Tibial nerve (tissue), 4 donors: ENCODE data around the gene ZFX. TPM values are rescaled to one million over a fixed set of nuclear protein-coding genes. Genes with fewer than 3 reads are reported as not detected.

Source experiments
- DNase-seq, 2 donors: peaks; one replicate each; pipeline ENCODE4 v3.0.0-alpha.2; 2019; ENCODE audit warnings: low spot score in 2 of 2
- H3K27ac ChIP-seq, 4 donors: fragments of 200-600 bp; sonication (generic) in 3 of 4; one replicate each; pipeline ENCODE4 v1.5.1; 2017 to 2019; ENCODE audit warnings: mild to moderate bottlenecking in 1 of 4
- H3K27me3 ChIP-seq, 2 donors: fragments of 200-600 bp; sonication (generic) in 1 of 2; one replicate each; pipeline versions ENCODE4 v1.5.1 to v1.6.0; 2017 to 2019
- H3K36me3 ChIP-seq, 3 donors: fragments of 200-600 bp; sonication (generic); one replicate each; pipeline ENCODE4 v1.5.1; 2018 to 2019
- H3K4me1 ChIP-seq, 4 donors: fragments of 200-600 bp; sonication (generic) in 3 of 4; one replicate each; pipeline ENCODE4 v1.5.1; 2017 to 2019
- H3K4me3 ChIP-seq, 4 donors: fragments of 200-600 bp; sonication (generic) in 3 of 4; one replicate each; pipeline ENCODE4 v1.5.1; 2017 to 2019; ENCODE audit warnings: mild to moderate bottlenecking in 1 of 4, moderate library complexity in 1 of 4
- H3K9me3 ChIP-seq, 4 donors: fragments of 200-600 bp; sonication (generic) in 3 of 4; one replicate each; pipeline ENCODE4 v1.5.1; 2017 to 2019
- EP300 ChIP-seq, 2 donors: sonication (generic); formaldehyde crosslinking; IDR thresholded peaks; one replicate each; pipeline ENCODE4 v1.6.1; 2017; ENCODE audit warnings: antibody characterized with exemption in 2 of 2, mild to moderate bottlenecking in 1 of 2
- POLR2A ChIP-seq, 2 donors: fragments of 450-650 bp; IDR thresholded peaks; one replicate each; pipeline ENCODE4 v1.6.1; 2017; ENCODE audit warnings: antibody characterized with exemption in 2 of 2, mild to moderate bottlenecking in 2 of 2, moderate library complexity in 2 of 2
- WGBS, 2 donors: methylation state at CpG; one replicate each; pipeline ENCODE4 v1.1.5; 2018; 5-methylcytosine and 5-hydroxymethylcytosine counted together
- total RNA-seq, 4 donors: library from RNA; depleted of rRNA; stranded (reverse); fragments of >200 nt; gene quantifications; one replicate each; pipeline ENCODE4 v1.1.0, GENCODE V29; 2016
- TF ChIP-seq, protein P1 (sequence below), 5 experiments: fragments of 200-600 bp in 3 of 5; fragments of 450-650 bp in 2 of 5; sonication (generic) in 3 of 5; IDR thresholded peaks; one replicate each; pipeline ENCODE4 v1.5.1; 2016 to 2019; ENCODE audit warnings: antibody characterized with exemption in 5 of 5, mild to moderate bottlenecking in 3 of 5, moderate library complexity in 2 of 5

ZFX gene
- total RNA-seq, 4 donors from 2014 or later: 30.4 to 136 (median 33.3) TPM

DNA sequence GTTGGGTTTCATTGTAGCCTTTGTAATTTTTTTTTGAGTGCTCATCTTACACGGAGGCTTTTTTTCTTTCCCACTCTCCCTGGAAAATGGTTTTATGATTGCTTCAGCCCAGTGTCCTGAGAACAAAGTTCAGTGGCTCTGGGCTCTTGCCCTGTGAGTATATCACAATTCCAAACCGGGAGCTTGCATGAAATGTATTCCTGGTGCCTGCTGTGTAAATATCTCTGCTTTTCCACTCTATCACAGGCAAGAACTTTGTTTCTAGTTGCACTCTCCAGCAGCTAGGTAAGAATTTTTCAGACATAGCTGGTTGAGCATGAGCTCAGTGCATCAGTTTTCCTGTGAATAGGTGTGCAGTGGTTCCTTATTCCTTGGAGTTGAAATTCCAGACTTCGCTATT, 103.5 kb downstream of the ZFX start:
- Histone ChIP-seq H3K4me1 (no peaks in the 10 kb centered on the region), H3K9me3 (no peaks in the 10 kb centered on the region), H3K27ac (no peak overlapping the region), H3K4me3 (no peak overlapping the region), H3K36me3 (no peaks in the 10 kb centered on the region), H3K27me3 (peaks cover 0 to 31% of the 10 kb centered on the region in 2 donors)
- no peak for DNase-seq
- TF ChIP-seq EP300 (IDR thresholded peaks at IDR 0.05) (no peak), POLR2A (IDR thresholded peaks at IDR 0.05) (no peak)
- TF ChIP-seq, protein P1, sequence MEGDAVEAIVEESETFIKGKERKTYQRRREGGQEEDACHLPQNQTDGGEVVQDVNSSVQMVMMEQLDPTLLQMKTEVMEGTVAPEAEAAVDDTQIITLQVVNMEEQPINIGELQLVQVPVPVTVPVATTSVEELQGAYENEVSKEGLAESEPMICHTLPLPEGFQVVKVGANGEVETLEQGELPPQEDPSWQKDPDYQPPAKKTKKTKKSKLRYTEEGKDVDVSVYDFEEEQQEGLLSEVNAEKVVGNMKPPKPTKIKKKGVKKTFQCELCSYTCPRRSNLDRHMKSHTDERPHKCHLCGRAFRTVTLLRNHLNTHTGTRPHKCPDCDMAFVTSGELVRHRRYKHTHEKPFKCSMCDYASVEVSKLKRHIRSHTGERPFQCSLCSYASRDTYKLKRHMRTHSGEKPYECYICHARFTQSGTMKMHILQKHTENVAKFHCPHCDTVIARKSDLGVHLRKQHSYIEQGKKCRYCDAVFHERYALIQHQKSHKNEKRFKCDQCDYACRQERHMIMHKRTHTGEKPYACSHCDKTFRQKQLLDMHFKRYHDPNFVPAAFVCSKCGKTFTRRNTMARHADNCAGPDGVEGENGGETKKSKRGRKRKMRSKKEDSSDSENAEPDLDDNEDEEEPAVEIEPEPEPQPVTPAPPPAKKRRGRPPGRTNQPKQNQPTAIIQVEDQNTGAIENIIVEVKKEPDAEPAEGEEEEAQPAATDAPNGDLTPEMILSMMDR (IDR thresholded peaks at IDR 0.05): no peak
- WGBS, 2 donors: 61% methylated on average over 2 to 3 of the region's 3 CpGs

DNA sequence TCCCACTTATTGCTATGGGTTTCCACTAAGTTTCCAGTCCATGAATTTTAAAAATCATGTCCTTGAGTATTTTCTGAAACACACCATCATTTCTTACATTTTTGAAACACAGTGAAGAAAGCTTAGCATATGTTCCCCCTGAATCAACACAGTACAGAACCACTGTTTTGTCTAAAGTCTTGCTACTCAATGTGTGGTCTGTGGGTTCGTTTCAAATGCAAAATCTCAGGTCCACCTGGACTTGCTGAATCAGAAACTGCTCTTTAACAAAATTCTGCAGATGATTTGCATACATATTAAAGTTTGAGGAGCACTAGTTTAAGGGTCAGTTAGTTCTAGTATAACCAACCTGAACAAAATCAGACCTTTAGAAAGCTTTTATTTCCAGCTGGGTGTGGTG, 103.9 kb downstream of the ZFX start:
- peaks cover 0 to 31% of the 10 kb centered on the region in 2 donors for H3K27me3 ChIP-seq
- WGBS, 2 donors: 50 to 80% methylated on average over 1 of the region's 1 CpG
- H3K27ac ChIP-seq: no peak overlapping the region
- H3K9me3 ChIP-seq: no peaks in the 10 kb centered on the region
- TF ChIP-seq EP300 (IDR thresholded peaks at IDR 0.05) (no peak), POLR2A (IDR thresholded peaks at IDR 0.05) (no peak)
- TF ChIP-seq, protein P1 (IDR thresholded peaks at IDR 0.05): no peak
- H3K4me3 ChIP-seq: no peak overlapping the region
- H3K36me3 ChIP-seq: no peaks in the 10 kb centered on the region
- H3K4me1 ChIP-seq: no peaks in the 10 kb centered on the region
- no peak for DNase-seq

DNA sequence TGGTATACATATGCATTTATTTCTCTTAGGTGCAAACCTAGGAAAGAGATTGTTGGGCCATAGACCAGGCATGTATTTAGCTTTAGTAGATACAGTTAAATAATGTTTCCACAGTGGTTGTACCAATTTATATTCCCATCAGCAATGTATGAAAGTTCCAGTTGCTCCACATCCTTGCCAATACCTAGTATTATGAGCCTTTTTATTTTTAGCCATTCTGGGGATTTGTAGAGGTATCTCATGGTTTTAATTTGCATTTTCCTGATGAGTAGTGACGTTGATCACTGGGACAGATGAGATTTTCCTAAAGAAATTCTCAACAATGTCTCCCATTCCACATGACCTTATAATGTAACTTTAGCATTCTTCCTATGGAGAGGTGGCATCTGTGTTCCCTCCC, 107.5 kb downstream of the ZFX start:
- no peak overlapping the region for H3K27ac ChIP-seq
- H3K4me1 ChIP-seq: no peaks in the 10 kb centered on the region
- peaks cover 0 to 13% of the 10 kb centered on the region in 2 donors for H3K27me3 ChIP-seq
- no peak for DNase-seq
- 30 to 77% methylated on average over 1 of the region's 1 CpG for WGBS, 2 donors
- no peak overlapping the region for H3K4me3 ChIP-seq
- no peaks in the 10 kb centered on the region for H3K36me3 ChIP-seq
- TF ChIP-seq EP300 (IDR thresholded peaks at IDR 0.05) (no peak), POLR2A (IDR thresholded peaks at IDR 0.05) (no peak)
- TF ChIP-seq, protein P1 (IDR thresholded peaks at IDR 0.05): no peak
- H3K9me3 ChIP-seq: no peaks in the 10 kb centered on the region

DNA sequence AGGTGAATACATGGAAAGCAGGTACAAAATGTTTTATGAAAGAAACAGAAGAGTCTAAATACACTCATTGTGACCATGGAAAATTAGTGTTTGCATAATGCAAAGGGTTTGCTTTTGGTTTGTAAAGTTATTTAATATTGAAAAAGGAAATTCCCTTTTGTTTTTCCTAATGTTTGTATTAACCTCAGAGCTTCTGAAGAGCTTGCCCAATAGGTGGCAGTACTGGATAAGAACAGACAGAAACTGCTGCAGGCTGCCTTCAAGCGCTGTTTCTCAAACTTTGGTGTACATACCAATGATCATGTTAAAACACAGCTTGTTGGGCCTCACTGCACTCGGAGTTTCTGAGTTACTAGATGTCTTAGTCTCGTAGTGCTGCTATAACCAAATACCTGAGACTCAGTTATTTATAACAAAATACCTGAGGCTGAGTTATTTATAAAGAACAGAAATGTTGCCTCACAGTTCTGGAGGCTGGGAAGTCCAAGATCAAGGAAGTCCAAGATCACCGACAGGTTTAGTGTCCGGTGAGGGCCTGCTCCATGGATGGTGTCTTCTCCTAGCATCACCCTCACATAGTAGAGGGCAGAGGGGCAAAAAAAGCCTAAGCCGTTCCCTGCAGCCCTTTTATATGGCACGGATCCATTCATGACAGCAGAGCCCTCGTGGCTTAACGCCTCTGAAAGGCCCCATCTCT, 110.2 kb downstream of the ZFX start:
- DNase-seq: peak in 1 of 2 donors; percentile 50
- no peaks in the 10 kb centered on the region for H3K4me1 ChIP-seq
- no peak overlapping the region for H3K4me3 ChIP-seq
- H3K27me3 ChIP-seq: peaks cover 0 to under 1% of the 10 kb centered on the region in 2 donors
- WGBS, 2 donors: 64 to 74% methylated on average over 9 of the region's 9 CpGs
- H3K9me3 ChIP-seq: no peaks in the 10 kb centered on the region
- H3K36me3 ChIP-seq: no peaks in the 10 kb centered on the region
- TF ChIP-seq, protein P1 (IDR thresholded peaks at IDR 0.05): peak; percentile 27 to 39 (median 33)
- TF ChIP-seq EP300 (IDR thresholded peaks at IDR 0.05): no peak
- no peak overlapping the region for H3K27ac ChIP-seq

DNA sequence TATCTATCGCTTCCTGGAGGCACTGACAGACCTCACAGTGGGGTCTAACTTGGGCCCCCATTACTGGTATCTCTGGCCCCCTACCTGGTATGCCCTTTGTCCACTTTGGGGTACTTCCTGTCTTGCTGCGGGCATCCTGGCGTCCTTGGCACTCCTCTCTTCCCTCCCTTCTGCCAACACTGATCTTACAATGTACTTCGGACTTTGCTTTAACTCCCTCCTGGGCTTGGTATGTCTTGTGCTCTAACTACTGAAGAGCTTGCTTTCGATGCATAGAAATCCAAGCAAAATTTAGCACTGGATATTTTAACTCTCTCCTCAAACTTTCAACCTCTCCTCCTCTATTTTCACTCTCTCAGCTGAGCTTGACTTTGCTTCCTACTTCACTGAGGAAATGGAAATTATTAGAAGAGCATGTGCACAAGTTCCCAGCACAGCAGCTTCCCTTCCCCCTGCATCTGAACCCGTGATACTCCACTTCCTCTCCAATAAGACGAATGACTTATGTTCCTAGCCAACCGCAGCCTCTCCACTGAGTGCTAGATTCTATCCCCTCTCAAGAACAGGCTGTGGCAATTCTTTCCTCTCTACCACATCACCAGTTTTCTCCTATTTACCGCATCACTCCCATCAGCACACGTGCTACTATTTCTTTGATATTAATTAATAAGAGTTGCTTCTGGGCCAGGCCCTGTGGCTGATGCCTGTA, 111.5 kb downstream of the ZFX start:
- H3K27me3 ChIP-seq: no peaks in the 10 kb centered on the region
- no peak overlapping the region for H3K4me3 ChIP-seq
- no peaks in the 10 kb centered on the region for H3K9me3 ChIP-seq
- TF ChIP-seq EP300 (IDR thresholded peaks at IDR 0.05) (peak in 1 of 2 donors; percentile 56), POLR2A (IDR thresholded peaks at IDR 0.05) (no peak)
- TF ChIP-seq, protein P1 (IDR thresholded peaks at IDR 0.05): no peak
- DNase-seq: peak in 1 of 2 donors; percentile 37
- H3K27ac ChIP-seq: peak overlapping the region in 2 of 4 donors; percentile 36 to 37
- WGBS, 2 donors: 49 to 62% methylated on average over 10 of the region's 10 CpGs
- H3K36me3 ChIP-seq: no peaks in the 10 kb centered on the region
- H3K4me1 ChIP-seq: no peaks in the 10 kb centered on the region
